Retinal pigment epithelial cell (primary cell): Measurements from ENCODE around the gene TM4SF18.

Experiments used
- DNase-seq: peaks from one replicate; pipeline ENCODE4 v3.0.0-alpha.2; 2010; ENCODE audit warnings: low read depth
- H3K4me3 ChIP-seq: 2 replicates; pipeline ENCODE4 v1.5.1; 2011; ENCODE audit warnings: mild to moderate bottlenecking, low read length, control low read depth, moderate library complexity
- TF ChIP-seq, protein P1 (sequence below): conservative IDR thresholded peaks from 2 replicates; pipeline ENCODE4 v1.5.1; 2011; ENCODE audit warnings: low read depth, low read length, control low read depth, inconsistent platforms

TM4SF18 gene

DNA sequence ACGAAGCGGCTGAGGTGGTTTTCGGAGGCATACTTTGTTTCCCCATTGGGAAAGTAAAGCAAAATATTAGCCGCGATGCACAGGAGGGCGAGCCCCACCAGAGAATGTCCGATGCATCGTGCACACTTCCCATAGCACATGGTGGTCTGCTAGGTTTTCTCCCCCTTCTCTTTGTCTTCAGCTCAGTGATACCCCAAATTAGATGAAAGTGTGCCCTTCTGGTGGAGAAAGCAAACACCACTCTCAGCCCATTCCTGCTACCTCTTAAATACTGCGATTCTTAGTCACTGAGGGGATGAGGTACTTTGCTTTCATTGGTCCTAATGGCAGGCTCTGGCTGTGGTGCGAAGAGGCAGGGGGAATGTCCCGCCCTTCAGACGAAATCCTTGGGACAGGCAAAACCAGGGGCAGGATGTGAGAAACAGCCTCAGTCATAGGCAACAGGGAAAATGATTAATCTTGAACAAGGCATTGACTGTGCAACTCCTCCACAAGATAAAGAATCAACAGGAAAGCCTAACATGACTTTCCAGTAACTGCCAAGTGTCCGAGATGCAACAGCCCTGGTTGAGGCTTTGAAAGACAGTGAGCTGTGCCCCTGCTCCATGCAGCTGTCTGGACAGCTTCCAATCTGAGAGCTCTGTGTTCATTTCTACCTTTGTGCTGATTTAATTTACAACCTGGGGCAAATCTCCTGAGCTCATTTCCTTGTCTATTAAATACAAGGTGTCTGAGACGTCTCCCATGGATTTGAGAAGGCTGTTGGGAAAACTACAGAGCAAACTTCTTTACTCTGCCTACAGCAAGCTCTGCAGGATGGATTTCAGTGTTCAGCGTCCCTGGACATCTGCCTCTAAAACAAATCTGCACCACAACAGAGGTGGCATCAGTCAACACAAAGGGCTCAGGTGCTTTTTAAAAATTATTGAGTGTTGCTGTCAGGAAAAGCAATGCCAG lies 44.2 kb upstream of the TM4SF18 start, which contains the start of gene TM4SF1:
TM4SF1 (minus strand) TSS at position 242 of the 957 bp plus-strand sequence; CDS start at position 140, 102 bp downstream.
- peak within 1 kb of the TSS; percentile 80 for H3K4me3 ChIP-seq
- TF ChIP-seq, protein P1, sequence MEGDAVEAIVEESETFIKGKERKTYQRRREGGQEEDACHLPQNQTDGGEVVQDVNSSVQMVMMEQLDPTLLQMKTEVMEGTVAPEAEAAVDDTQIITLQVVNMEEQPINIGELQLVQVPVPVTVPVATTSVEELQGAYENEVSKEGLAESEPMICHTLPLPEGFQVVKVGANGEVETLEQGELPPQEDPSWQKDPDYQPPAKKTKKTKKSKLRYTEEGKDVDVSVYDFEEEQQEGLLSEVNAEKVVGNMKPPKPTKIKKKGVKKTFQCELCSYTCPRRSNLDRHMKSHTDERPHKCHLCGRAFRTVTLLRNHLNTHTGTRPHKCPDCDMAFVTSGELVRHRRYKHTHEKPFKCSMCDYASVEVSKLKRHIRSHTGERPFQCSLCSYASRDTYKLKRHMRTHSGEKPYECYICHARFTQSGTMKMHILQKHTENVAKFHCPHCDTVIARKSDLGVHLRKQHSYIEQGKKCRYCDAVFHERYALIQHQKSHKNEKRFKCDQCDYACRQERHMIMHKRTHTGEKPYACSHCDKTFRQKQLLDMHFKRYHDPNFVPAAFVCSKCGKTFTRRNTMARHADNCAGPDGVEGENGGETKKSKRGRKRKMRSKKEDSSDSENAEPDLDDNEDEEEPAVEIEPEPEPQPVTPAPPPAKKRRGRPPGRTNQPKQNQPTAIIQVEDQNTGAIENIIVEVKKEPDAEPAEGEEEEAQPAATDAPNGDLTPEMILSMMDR, result peak; percentile 10
- DNase-seq, result peak; percentile 96

- no peak for DNase-seq
- H3K4me3 ChIP-seq, result peak overlapping the region; percentile 80
Measured at GRCh38 chr3:149376718-149377407, 43.4 kb upstream of the TM4SF18 start.

DNA sequence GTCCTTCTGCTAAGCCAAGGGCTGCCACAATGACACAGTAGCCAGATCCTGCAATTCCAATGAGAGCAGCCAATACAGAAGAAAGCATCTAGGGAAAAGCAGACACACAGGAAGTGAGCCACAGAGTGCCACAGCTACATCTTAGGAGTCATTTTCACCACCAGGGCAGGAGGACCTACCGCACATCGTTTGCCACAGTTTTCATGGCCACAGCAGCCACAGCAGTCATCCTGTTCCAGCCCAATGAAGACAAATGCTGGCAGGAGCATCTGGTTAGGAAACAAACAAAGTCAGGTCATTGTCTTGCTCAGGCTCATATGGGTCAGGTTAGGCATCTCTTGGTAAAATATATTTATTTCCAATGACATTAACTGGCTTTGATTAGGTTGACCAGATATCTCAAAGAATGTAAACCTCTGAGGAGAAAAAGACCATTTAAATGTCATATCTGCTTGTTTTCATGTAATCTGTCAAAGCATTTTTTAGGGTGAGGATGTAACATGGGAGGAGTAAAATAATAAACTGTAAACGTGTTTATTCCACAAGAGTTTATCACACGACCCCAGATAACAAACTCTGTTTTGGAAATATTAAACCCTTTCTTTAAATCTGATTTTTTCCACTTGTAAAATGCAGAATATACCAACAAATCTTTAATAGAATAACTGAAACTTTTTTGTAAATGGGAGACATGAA lies 42.2 kb upstream of the TM4SF18 start:
- TF ChIP-seq, protein P1, result no peak
- H3K4me3 ChIP-seq, result peak overlapping the region; percentile 80
- DNase-seq, result no peak

More at GRCh38 chr3:149376718-149377407, 43.4 kb upstream of the TM4SF18 start:
- TF ChIP-seq, protein P1, result no peak

DNA sequence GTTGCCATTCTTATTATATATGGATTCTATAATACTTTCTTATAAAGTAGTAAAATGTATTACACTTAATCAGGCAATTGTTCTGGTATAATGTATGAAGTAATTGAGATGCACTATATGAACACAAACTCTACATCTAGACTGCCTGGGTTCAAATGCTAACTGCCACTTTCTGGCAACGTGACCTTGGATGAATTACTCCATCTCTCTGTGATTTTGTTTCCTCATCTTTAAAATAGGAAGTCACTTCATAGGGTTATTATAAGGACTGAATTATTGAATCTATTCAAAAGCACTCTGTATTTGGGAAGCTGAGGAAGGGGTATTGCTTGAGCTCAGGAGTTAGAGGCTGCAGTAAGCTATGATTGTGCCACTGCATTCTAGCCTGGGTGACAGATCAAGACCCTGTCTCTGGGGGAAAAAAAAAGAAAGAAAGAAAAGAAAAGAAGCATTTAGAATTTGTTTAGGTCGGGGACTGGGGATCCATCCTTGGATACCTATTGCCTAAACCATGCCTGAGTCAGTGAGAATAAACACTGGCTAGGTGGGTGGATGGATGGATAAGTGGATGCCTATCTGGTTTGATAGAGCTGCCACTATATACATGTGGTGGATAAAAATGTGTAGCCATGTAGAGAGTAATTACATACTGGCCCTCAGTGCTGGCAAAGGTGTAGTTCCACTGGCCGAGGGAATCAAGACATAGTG lies 41.5 kb upstream of the TM4SF18 start:
- DNase-seq, result no peak
- H3K4me3 ChIP-seq, result peak overlapping the region; percentile 80
- TF ChIP-seq, protein P1, result no peak

GRCh38 chr3:149374391-149374790 lies 41.0 kb upstream of the TM4SF18 start:
- TF ChIP-seq, protein P1, result no peak
- DNase-seq, result no peak
- peak overlapping the region; percentile 80 for H3K4me3 ChIP-seq
